Astrocyte (in vitro differentiated cells and primary cell): Measurements from ENCODE around the gene TOM1L2. TPM values are rescaled to one million over a fixed set of nuclear protein-coding genes. Genes with fewer than 3 reads are reported as not detected.

Experiments used
- DNase-seq: peaks from one replicate; pipeline ENCODE4 v3.0.0-alpha.2; 2010; ENCODE audit warnings: low read depth
- FAIRE-seq: peaks from 2 replicates; lab custom pipeline; 2011; peaks lifted over from hg19 to GRCh38; lab: Jason Lieb, UNC
- H2AFZ ChIP-seq: 2 replicates; pipeline ENCODE4 v1.6.0; 2012; ENCODE audit warnings: low read depth, low read length, inconsistent platforms
- H3K27ac ChIP-seq: 2 replicates; pipeline ENCODE4 v1.5.1; 2011; ENCODE audit warnings: low read depth, low read length, inconsistent platforms
- H3K27me3 ChIP-seq: 2 replicates; pipeline ENCODE4 v1.6.0; 2011; ENCODE audit warnings: low read length, inconsistent platforms; ENCODE audit not compliant: insufficient read depth
- H3K36me3 ChIP-seq: 2 replicates; pipeline ENCODE4 v1.5.1; 2011; ENCODE audit warnings: low read length, inconsistent platforms; ENCODE audit not compliant: insufficient read depth
- H3K4me1 ChIP-seq: 2 replicates; pipeline ENCODE4 v1.5.1; 2011; ENCODE audit warnings: low read length, inconsistent platforms; ENCODE audit not compliant: insufficient read depth
- H3K4me2 ChIP-seq: 2 replicates; pipeline ENCODE4 v1.6.0; 2012; ENCODE audit warnings: low read length, inconsistent platforms
- H3K4me3 ChIP-seq: 2 replicates; pipeline ENCODE4 v1.5.1; 2011; ENCODE audit warnings: low read depth, mild to moderate bottlenecking, low read length, inconsistent platforms; ENCODE audit not compliant: insufficient read depth
- H3K79me2 ChIP-seq: 2 replicates; pipeline ENCODE4 v1.6.0; 2012; ENCODE audit warnings: mild to moderate bottlenecking, low read length, inconsistent platforms; ENCODE audit not compliant: insufficient read depth
- H3K9ac ChIP-seq: 2 replicates; pipeline ENCODE4 v1.6.0; 2012; ENCODE audit warnings: mild to moderate bottlenecking, low read length, inconsistent platforms
- H3K9me3 ChIP-seq: 2 replicates; pipeline ENCODE4 v1.5.1; 2012; ENCODE audit warnings: low read depth, mild to moderate bottlenecking, low read length, inconsistent platforms; ENCODE audit not compliant: insufficient read depth
- H4K20me1 ChIP-seq: 2 replicates; pipeline ENCODE4 v1.6.0; 2012; ENCODE audit warnings: low read length, inconsistent platforms; ENCODE audit not compliant: insufficient read depth
- H3K27ac Mint-ChIP-seq: one replicate; pipeline ENCODE4 v1.8.0; 2021; ENCODE audit warnings: mild to moderate bottlenecking, mixed read lengths; ENCODE audit not compliant: unreplicated experiment
- H3K27me3 Mint-ChIP-seq: one replicate; pipeline ENCODE4 v1.8.0; 2021; ENCODE audit warnings: low read depth, mixed read lengths; ENCODE audit not compliant: unreplicated experiment
- H3K36me3 Mint-ChIP-seq: one replicate; pipeline ENCODE4 v1.8.0; 2021; ENCODE audit warnings: low read depth, mixed read lengths; ENCODE audit not compliant: unreplicated experiment
- H3K4me1 Mint-ChIP-seq: one replicate; pipeline ENCODE4 v1.8.0; 2021; ENCODE audit warnings: low read depth, mixed read lengths; ENCODE audit not compliant: unreplicated experiment
- H3K4me3 Mint-ChIP-seq: one replicate; pipeline ENCODE4 v1.8.0; 2021; ENCODE audit warnings: mild to moderate bottlenecking, moderate library complexity, mixed read lengths; ENCODE audit not compliant: unreplicated experiment
- H3K9me3 Mint-ChIP-seq: one replicate; pipeline ENCODE4 v1.8.0; 2021; ENCODE audit warnings: mild to moderate bottlenecking, mixed read lengths; ENCODE audit not compliant: unreplicated experiment
- EZH2 ChIP-seq: IDR thresholded peaks from 2 replicates; pipeline ENCODE4 v1.6.1; 2012; ENCODE audit warnings: mild to moderate bottlenecking, low read length, inconsistent platforms; ENCODE audit not compliant: insufficient read depth
- total RNA-seq: library from RNA; stranded (reverse); gene quantifications from 2 replicates; pipeline ENCODE4 v1.2.1, GENCODE V29; 2021
- TF ChIP-seq, protein P1 (sequence below): IDR thresholded peaks from 2 replicates; pipeline ENCODE4 v1.5.1; 2011; ENCODE audit warnings: low read depth, mild to moderate bottlenecking, inconsistent platforms, low read length, moderate library complexity; ENCODE audit not compliant: insufficient read depth

Gene TOM1L2
- total RNA-seq, 1 donor from 2014 or later: 54.4 TPM

DNA sequence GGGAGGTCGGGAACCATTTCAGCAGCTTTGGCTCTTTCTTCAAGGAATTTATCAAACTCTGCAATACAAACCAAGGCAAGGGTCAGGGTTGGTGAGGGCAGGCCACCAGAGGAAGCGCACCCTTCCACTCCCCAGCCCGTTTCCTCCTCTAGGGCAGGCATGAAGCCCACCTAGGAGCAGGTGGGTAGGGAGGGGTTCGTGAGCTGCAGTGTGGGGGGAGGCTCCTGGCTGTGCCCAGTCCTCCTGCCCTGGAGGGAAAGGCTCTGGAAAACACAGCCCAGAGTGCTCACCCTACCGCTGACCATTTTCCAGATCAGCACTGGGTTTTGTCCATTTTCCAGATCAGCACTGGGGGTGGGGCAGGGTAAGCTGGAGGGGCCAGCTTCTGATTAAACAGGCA lies 124.5 kb downstream of the TOM1L2 start:
- H3K4me1 Mint-ChIP-seq: peaks cover 10% of the 10 kb centered on the region
- Histone ChIP-seq H3K4me3 (no peak overlapping the region), H3K4me2 (no peak overlapping the region), H3K27me3 (no peaks in the 10 kb centered on the region), H3K27ac (no peak overlapping the region), H3K9ac (no peak overlapping the region), H4K20me1 (no peaks in the 10 kb centered on the region), H2AFZ (no peak overlapping the region), H3K79me2 (no peaks in the 10 kb centered on the region), H3K9me3 (no peaks in the 10 kb centered on the region), H3K4me1 (peaks cover 6% of the 10 kb centered on the region), H3K36me3 (no peaks in the 10 kb centered on the region)
- TF ChIP-seq EZH2: no peak
- TF ChIP-seq, protein P1, sequence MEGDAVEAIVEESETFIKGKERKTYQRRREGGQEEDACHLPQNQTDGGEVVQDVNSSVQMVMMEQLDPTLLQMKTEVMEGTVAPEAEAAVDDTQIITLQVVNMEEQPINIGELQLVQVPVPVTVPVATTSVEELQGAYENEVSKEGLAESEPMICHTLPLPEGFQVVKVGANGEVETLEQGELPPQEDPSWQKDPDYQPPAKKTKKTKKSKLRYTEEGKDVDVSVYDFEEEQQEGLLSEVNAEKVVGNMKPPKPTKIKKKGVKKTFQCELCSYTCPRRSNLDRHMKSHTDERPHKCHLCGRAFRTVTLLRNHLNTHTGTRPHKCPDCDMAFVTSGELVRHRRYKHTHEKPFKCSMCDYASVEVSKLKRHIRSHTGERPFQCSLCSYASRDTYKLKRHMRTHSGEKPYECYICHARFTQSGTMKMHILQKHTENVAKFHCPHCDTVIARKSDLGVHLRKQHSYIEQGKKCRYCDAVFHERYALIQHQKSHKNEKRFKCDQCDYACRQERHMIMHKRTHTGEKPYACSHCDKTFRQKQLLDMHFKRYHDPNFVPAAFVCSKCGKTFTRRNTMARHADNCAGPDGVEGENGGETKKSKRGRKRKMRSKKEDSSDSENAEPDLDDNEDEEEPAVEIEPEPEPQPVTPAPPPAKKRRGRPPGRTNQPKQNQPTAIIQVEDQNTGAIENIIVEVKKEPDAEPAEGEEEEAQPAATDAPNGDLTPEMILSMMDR: no peak
- FAIRE-seq: no peak
- DNase-seq: no peak
- H3K9me3 Mint-ChIP-seq: no peaks in the 10 kb centered on the region
- peaks cover 9% of the 10 kb centered on the region for H3K36me3 Mint-ChIP-seq
- H3K27me3 Mint-ChIP-seq: no peaks in the 10 kb centered on the region
- no peak overlapping the region for H3K27ac Mint-ChIP-seq
- no peak overlapping the region for H3K4me3 Mint-ChIP-seq

DNA sequence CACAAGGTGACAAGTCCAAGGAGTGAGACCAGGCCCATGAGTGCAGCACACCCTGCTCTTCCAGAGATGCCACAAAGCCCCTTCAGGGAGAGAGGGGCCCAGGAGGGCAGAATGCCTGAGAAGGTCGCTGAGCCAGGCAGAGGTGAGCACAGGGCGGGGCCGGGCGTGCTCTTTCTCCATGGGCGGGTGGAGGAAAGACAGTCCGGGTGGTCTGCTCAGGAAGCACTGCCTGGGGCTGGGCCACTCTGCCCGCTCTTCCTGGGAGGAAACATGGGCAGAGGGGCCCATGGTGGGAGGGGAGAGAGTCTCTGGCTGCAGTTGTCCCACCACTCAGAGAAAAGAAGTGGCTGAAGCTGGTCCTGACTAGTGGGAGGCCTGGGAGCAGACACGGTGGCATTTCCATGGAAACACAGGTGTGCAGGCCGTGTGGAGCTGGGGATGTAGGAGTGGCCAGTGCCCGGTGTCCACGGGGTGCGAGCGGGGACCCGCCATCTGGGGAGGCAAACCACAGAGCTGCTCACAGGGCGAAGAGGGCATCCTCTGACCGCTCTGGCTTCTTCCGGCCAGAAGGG lies 125.0 kb downstream of the TOM1L2 start:
- Histone ChIP-seq H3K27ac (no peak overlapping the region), H3K4me3 (no peak overlapping the region), H3K9me3 (no peaks in the 10 kb centered on the region), H3K79me2 (no peaks in the 10 kb centered on the region), H3K36me3 (no peaks in the 10 kb centered on the region), H3K4me2 (no peak overlapping the region), H4K20me1 (no peaks in the 10 kb centered on the region), H3K27me3 (no peaks in the 10 kb centered on the region), H3K4me1 (peaks cover 6% of the 10 kb centered on the region), H2AFZ (no peak overlapping the region), H3K9ac (no peak overlapping the region)
- H3K4me1 Mint-ChIP-seq: peaks cover 10% of the 10 kb centered on the region
- no peak overlapping the region for H3K4me3 Mint-ChIP-seq
- H3K27me3 Mint-ChIP-seq: no peaks in the 10 kb centered on the region
- H3K9me3 Mint-ChIP-seq: no peaks in the 10 kb centered on the region
- TF ChIP-seq, protein P1: no peak
- no peak for TF ChIP-seq EZH2
- no peak for FAIRE-seq
- DNase-seq: no peak
- no peak overlapping the region for H3K27ac Mint-ChIP-seq
- peaks cover 7% of the 10 kb centered on the region for H3K36me3 Mint-ChIP-seq

DNA sequence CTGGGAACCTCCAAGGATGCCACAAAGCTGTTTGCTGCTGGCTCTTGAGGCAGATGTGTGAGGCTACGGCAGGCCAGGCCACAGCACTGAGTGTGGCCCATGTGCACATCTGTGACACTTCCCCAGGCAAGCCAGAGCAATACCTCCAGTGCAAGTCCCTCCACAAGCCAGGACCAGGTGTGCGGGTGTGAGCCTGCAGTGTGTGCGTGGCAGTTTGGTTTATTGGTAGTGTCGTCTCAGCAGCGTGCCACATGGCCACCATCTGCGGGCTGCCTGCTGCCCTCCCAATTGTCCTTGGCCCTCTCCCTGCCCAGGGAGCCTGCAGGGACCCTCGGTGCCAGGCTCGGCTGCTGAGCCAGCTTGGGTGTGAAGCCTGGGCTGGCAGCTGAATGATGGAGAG lies 125.6 kb downstream of the TOM1L2 start:
- Histone ChIP-seq H2AFZ (no peak overlapping the region), H3K9me3 (no peaks in the 10 kb centered on the region), H3K4me3 (no peak overlapping the region), H3K4me1 (peaks cover 6% of the 10 kb centered on the region), H3K9ac (no peak overlapping the region), H3K4me2 (no peak overlapping the region), H3K27ac (no peak overlapping the region), H3K27me3 (no peaks in the 10 kb centered on the region), H3K79me2 (no peaks in the 10 kb centered on the region), H3K36me3 (no peaks in the 10 kb centered on the region), H4K20me1 (no peaks in the 10 kb centered on the region)
- Mint-ChIP-seq H3K4me1 (peaks cover 10% of the 10 kb centered on the region), H3K27ac (no peak overlapping the region), H3K4me3 (no peak overlapping the region), H3K27me3 (no peaks in the 10 kb centered on the region), H3K9me3 (no peaks in the 10 kb centered on the region), H3K36me3 (peaks cover 4% of the 10 kb centered on the region)
- no peak for TF ChIP-seq EZH2
- TF ChIP-seq, protein P1: no peak
- FAIRE-seq (no peak), DNase-seq (no peak)
